ENCODE data around the gene RAVER2. TPM values are rescaled to one million over a fixed set of nuclear protein-coding genes. Genes with fewer than 3 reads are reported as not detected.

Gene RAVER2
- total and polyA plus RNA-seq, 2 of the 13 experiments (the other 11 are each of a cell fraction or from before 2014, with no cell fraction given) = 11.4 to 15.4 TPM

GRCh38 chr1:64701071-64701470, 43.8 kb upstream of the RAVER2 start:
- Histone ChIP-seq H3K79me2 (ENCODE audit: insufficient read depth, low read length) (no peaks in the 10 kb centered on the region), H3K9me3 (ENCODE audit: low read length) (no peaks in the 10 kb centered on the region), H3K27me3 (ENCODE audit: control insufficient read depth in 1 of 2, insufficient read depth in 2 of 2, low read length in 2 of 2) (peaks cover 0 to 6% of the 10 kb centered on the region in 2 experiments; a peak in 2 of 5 replicates), H2AFZ (ENCODE audit: low read length) (no peak overlapping the region), H3K4me2 (ENCODE audit: low read depth, low read length) (no peak overlapping the region), H3K27ac (ENCODE audit: extremely low read length, insufficient read depth, low read length) (no peak overlapping the region), H3K4me1 (ENCODE audit: insufficient read depth, low read length) (no peaks in the 10 kb centered on the region), H3K4me3 (replicated peaks in 1 of 3; ENCODE audit: insufficient read depth in 1 of 3, low read depth in 2 of 3, low read length in 3 of 3) (no peak overlapping the region), H3K36me3 (replicated peaks in 1 of 2; ENCODE audit: control insufficient read depth in 1 of 2, insufficient read depth in 2 of 2, low read length in 2 of 2) (no peaks in the 10 kb centered on the region), H4K20me1 (ENCODE audit: insufficient read depth, low read length) (no peaks in the 10 kb centered on the region), H3K9ac (ENCODE audit: insufficient read depth, low read depth, low read length) (no peak overlapping the region)
- BruUV-seq (replicated peaks) = no TSS peak
- in situ Hi-C loops (cut with HindIII; ENCODE audit: extremely low pct_ligation_motif_present, low pct_unique_long_range_greater_than_20kb) (no loop called here), intact Hi-C loops (cut with micrococcal nuclease; ENCODE audit: unreplicated experiment) (no loop called here)
- ChIA-PET POLR2A (no interaction called here), CTCF (ENCODE audit: low intra/inter-chr PET ratio, low total read pairs) (no interaction called here)
- DNase-seq (ENCODE audit: low spot score) (no peak), ATAC-seq (no peak), FAIRE-seq (no peak)
- WGBS (ENCODE audit: low lambda C conversion rate) = 46% methylated on average over 5 of the region's 5 CpGs
- no peak for TF ChIP-seq RXRA (CRISPR knock-in tag; IDR thresholded peaks at IDR 0.05)
- TF ChIP-seq RFXANK (CRISPR knock-in tag; IDR thresholded peaks at IDR 0.05) = no peak
- TF ChIP-seq TMF1 (CRISPR knock-in tag; IDR thresholded peaks at IDR 0.05; ENCODE audit: low read depth) = no peak
- TF ChIP-seq ZNF224 (CRISPR knock-in tag; IDR thresholded peaks at IDR 0.05) = no peak
- TF ChIP-seq ARHGAP35 (CRISPR knock-in tag; IDR thresholded peaks at IDR 0.05; ENCODE audit: borderline replicate concordance) = no peak
- no peak for TF ChIP-seq SOX13 (IDR thresholded peaks at IDR 0.05)
- no peak for TF ChIP-seq SOX13 (CRISPR knock-in tag; conservative IDR thresholded peaks at IDR 0.05 in 1 of 2, IDR thresholded peaks at IDR 0.05 in 1 of 2)
- TF ChIP-seq PAWR (CRISPR knock-in tag; IDR thresholded peaks at IDR 0.05; ENCODE audit: borderline replicate concordance) = no peak
- no peak for TF ChIP-seq ADNP (CRISPR knock-in tag; IDR thresholded peaks at IDR 0.05)
- TF ChIP-seq ZBTB2 (CRISPR knock-in tag; IDR thresholded peaks at IDR 0.05; ENCODE audit: low read depth) = no peak
- TF ChIP-seq BCL3 (CRISPR knock-in tag; IDR thresholded peaks at IDR 0.05) = no peak
- TF ChIP-seq HINFP (CRISPR knock-in tag; IDR thresholded peaks at IDR 0.05; ENCODE audit: low read depth) = no peak
- TF ChIP-seq DDIT3 (CRISPR knock-in tag; IDR thresholded peaks at IDR 0.05) = no peak
- TF ChIP-seq GLMP (CRISPR knock-in tag; IDR thresholded peaks at IDR 0.05; ENCODE audit: borderline replicate concordance) = no peak
- no peak for TF ChIP-seq ZSCAN5A (CRISPR knock-in tag; IDR thresholded peaks at IDR 0.05; ENCODE audit: borderline replicate concordance)
- no peak for TF ChIP-seq ZNF362 (CRISPR knock-in tag; IDR thresholded peaks at IDR 0.05; ENCODE audit: borderline replicate concordance)
- no peak for TF ChIP-seq HMG20B (CRISPR knock-in tag; conservative IDR thresholded peaks at IDR 0.05)
